Fibroblast of peridontal ligament (primary cell): ENCODE results near the gene RASAL1.

Experiments used
- DNase-seq: peaks from one replicate; pipeline ENCODE4 v3.0.0-alpha.2; 2010; ENCODE audit errors: extremely low read depth

The RASAL1 gene

GRCh38 chr12:113072136-113072535, 63.4 kb downstream of the RASAL1 start:
- DNase-seq, result no peak

DNA sequence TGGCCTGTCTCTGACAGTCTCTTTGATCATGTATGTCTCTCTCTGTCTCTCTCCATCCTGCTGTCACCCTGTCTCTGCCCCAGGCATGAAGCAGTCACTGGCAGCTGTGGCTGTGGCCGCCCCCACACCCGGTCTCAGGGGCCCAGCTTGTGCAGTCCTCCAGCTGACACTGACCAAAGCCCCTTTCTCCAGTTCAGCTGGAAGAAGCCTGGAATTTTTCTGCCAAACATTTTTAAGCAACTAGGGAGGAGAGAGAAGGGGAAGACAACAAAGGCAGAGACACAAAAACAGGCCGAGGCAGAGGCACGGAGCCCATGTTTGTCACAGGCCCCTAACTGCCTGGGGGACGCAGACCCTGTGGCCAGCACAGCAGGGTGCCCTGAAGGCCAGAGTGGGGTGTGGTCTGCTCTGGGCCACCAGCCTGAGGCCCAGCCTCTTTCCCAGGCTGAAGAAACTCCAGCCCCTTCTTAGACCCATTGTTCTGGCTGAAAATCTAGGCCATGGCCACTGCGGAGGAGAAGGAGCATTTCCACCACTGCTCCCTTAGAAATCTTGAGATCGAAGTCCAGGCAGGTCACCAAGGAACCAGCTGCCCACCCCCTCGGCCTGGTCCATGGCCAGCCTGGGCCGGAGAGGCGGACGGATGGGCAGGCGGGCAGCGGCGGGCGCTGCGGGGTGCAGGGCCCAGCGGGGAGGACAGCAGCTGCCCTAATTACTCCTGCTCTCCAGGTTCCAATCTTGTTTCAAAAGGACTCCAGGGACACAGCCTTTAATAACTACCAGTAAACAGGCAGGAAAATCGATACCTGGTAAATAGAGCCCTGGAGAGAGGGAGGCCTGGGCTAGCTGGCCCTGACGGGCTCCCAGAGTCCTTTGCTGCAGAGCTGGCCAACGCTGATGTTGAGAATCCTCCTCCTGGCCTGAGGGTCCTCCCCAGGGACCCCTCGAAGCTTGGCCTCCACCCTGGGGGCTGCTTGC, 64.1 kb downstream of the RASAL1 start:
- DNase-seq, result no peak

GRCh38 chr12:113070117-113070906, 65.2 kb downstream of the RASAL1 start:
- no peak for DNase-seq

DNA sequence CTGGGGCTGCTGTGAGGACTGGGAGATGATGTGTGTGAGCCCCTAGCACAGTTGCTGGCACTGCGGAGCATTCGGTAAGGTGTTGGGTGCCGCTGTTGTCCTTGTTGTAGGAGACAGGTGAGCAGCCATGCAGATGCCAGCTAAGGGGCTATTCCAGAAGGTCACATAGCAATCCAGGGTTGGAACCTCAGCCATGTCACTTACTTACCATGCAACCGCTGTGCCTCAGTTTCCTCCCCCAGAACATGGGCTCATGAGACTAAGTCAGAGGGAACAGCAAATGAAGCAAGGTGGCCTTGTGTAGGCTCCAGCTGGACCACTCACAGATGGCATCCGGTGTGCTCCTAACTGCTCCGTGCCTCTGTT, 65.8 kb downstream of the RASAL1 start:
- DNase-seq, result no peak

DNA sequence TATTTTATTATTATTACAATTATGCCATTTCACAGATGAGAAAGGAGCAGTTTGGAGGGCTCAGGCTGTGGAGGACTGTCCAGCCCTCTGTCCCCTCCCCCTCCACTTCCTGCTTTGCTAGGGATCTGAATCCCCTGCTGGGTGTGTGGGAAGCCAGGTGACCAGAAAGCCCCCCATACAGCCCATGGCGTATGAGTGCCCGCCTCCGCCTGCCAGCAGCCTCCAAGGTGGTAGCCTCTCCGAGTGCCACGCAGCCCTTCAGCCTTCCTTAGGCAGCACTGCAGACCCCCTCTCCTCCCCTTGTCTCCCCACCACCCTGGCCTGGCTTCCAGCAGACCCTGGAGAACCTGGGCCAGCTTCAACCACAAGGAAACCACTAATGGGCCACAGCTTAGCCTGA, 66.4 kb downstream of the RASAL1 start:
- no peak for DNase-seq

DNA sequence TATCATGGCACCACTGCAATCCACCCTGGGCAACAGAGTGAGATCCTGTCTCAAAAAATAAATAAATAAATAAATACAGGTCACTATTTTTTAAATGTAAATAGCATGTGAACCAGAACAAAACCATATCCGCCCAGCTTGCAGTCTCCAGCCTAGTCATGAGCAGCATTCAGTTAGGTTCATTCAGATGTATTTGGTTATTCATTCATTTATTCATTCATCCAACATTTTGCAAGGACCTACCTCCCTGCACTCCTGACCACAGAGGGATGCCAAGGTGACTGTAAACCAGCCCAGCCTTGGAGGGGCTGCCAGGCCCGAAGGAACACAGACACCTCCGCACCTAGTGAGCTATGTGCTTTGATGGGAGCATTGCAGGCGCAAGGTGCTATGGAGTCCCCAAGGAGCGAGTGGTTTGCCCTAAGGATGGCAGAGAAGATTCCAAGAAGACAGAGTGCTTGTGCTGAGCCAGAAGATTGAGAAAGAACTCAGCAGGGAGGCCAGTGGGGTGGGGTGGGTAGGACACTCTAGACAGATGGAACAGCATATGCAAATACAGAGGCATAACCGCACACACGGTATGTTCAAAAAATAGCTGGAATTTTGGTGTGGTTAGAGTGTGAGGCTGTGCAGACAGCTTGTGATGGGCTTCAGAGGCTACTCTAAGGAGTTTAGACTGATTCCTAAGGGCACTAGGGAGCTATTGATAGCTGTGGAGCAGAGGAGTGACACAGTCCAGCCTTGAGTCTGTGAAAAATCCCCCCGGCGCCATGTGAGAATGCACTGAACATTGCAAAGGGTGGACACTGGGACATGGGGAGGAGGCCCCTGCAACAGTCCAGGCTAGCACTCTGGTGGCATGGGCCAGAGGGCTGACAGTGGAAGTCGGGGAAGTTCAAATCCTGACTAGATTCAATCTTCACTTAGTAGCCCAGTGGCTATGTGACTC, 67.3 kb downstream of the RASAL1 start:
- no peak for DNase-seq

DNA sequence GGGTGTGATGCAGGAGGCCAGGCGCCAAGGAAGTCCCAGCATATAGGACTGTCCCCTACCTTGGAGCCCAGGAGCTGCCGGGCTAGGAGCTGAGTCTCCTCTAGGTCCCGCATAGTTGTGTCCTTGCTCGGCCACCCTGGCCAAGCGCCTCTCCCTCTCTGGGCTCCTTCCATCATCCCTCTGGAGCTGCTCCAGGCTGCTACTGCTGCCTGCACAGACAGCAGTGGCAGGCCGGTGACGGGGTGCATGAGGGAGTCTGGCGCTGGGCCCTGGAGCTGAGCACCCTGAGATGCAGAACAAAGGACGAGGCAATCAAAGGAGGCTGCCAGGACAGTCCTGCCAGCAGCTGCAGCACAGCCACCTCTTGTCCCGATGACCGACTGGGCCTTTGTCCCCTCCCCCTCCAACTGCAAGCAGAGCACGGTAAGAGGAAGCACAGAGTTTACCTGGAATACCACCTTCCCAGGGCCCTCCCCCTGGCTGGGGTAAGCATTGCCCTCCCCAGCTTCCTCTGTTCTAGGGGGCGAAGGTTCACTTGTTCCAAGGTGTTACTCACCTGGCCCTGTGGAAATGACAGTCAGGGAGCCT, 68.7 kb downstream of the RASAL1 start:
- DNase-seq, result no peak

DNA sequence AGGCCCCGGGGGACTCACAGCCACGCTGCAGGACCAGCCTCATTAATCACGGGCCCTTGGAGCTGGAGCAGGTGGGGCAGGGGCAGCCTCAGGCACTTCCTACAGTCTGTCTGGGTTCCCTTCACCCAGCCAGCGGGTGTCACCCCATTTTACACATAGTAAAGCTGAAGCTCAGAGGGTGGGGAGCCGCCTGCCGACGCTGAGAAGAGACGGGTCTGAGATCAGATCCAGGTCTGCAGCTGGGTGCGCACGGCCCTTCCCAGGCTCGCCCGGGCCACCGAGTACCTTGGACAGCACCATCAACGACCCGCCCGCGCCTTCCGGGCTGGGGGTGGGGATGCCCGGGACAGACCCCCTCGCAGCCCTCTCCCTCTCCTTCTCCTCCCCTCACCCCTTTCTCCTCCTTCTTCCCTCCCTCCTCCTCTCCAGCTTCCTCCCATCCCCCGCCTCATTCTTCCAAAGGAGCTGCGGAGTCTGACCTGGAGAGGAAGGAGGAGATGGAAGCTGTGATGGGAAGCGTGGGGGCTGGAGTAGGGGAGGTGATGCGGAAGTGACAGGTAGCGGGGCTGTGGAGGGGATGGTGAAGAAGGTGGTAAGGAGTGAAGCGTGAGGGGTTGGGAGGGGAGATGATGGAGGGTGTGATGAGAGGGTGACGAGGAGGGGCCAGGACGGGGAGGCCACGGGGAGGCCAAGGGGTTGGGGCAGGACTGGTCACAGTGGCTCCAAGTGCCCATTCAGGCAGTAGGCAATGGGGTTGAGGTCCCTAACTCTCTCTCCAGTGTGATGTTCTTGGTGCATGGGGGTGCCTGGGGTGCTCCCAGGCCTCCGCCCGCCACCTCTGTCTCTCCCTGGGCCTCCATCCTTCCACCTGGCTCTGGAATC, 70.2 kb downstream of the RASAL1 start:
- DNase-seq, result no peak

DNA sequence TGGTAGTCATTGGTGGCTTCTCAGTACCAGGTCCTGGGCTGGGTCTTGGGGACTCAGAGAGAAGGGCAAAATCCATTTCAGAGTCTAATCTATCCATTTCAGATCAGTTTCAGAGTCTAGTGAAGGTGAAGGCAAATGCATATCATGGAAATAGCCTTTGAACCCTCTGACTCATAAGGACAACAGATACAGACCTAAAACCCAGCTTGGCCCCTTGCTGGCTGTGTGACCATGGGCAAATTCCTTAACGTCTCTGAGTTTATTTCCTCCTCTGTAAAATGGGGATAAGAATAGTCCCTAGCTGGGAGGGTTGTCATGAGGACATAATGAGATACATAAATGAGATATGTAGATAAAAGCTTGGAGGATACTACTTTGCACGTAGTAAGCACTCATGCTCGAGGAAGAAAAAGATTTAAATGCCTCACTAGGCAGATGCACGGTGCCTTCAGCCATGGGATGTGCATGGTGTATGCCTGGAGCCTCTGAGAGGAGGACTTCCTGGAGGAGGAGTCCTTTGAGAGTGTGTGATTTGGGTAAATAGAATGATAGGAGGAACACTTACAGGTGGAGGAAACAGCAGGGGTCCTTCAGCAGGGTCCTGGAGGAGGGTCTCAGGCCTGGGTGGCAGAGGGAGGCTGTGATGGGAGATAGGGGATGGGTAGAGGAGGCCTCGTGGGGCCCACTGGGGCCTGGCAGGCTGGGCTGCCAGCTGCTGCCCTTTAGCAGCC, 71.0 kb downstream of the RASAL1 start:
- no peak for DNase-seq

DNA sequence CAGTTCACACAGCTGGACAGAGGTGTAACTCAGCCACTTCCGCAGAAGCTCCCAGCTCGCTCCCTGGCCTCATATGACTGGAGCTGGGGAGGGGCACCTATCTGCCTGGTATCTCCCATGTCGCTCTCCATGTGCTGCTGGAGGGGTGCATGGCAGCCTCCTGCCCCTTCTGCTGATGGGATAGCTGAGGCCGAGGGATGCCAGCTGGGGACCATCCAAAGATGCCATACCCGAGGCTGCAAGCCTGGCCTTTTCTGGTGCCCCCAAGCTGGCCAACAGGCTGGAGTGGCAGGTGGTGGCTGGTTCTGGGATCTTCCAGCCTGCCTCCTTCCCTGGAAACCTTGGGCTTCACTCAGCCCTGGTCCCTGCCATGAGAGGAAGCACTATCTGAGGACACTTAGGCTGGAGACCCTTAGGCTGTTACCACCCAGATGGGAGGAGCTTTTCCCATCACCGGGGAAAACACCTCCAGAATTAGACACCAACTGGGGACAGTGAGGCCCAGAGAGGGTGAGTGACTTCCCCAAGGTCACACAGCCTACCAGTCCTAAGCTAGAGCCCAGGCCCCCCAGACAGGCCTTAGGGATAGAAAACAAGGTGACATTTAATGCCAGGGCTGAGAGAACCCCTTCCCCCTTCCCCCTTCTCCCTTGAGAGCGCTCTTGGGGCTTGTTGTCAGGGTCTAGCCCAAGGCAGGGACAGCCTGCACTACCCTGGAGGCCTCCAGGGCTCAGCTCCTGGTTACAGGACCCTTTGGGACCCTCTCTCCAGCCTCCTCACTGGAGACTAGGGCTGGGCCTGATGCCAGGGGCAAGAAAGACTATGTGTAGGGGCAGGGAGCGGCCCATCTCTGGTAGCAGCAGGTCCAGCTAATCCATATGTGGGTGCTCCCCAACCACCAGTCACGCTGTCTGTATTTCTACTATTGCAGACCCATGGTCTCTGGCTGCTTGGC, 71.9 kb downstream of the RASAL1 start:
- DNase-seq, result no peak

DNA sequence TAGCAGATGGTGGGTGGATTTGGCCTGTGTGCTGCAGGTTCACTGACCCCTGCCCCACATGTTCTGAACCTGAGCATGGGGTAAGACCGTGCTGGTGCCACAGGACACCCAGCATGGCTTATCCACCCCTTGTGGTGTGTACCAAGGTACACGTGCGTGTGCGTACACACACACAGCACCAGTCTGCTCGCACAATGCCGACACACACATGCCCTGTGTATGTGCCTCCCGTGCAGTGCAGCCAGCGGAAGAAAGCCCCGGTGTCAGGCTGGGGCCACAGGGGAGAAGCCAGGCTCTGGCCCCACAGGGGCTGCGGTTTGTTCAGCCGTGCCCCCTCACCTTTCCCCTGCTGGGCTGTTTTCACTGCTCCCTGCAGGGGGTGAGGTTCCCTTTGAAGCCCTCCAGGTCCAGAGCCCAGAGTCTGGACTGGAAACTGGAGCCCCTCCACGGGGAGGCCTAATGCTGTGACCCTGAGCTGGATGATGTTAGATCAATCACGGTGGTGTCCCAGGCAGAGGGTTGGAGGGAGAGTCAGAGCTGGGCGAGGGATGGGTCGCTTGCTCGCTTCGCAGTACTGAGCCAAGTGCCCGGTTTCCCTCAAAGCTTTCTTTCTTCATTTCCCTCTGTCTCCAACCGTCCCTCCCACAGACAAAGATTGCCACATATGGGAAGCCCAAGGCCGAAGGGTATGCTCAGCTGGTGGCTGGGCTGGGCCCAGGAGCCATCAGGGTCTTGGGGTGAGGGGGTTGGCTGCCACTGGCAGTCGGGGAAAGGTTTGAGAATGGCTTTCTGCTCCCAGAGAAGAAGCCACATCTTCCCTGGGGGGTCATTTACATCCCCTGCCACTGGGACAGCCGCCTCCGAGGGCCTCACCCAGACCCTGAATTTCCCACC, 72.8 kb downstream of the RASAL1 start:
- no peak for DNase-seq

DNA sequence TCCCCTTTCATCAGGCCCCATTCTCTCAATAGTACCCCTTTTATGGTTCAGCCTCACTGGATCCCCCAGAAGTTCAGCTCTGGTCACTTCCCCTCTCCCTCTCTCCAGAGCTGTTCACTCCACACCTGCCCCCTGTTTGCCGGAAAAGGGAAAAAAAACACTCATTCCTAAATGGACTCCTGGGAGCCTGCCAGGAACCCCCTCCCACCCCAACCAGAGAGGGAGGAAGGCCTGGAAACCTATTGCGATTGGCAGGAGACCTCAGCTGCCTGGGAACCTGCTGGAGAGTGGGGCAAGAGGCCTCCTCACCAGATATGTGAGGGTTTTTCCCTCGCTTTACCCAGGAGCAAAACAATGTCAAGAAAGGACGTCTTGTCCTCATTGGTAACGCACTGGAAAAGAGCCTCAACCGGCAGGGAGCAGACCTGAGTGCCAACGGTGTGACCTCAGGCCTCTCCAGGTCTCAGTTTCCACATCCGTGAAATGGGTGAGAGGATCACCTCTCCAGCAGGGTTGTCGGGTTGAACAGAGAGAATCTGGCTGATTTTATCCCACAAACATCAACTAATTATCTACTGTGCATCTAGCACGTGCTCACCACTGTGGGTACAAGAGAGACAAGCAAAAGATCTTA, 74.4 kb downstream of the RASAL1 start:
- DNase-seq, result no peak

GRCh38 chr12:113060336-113060960, 75.1 kb downstream of the RASAL1 start:
- no peak for DNase-seq

DNA sequence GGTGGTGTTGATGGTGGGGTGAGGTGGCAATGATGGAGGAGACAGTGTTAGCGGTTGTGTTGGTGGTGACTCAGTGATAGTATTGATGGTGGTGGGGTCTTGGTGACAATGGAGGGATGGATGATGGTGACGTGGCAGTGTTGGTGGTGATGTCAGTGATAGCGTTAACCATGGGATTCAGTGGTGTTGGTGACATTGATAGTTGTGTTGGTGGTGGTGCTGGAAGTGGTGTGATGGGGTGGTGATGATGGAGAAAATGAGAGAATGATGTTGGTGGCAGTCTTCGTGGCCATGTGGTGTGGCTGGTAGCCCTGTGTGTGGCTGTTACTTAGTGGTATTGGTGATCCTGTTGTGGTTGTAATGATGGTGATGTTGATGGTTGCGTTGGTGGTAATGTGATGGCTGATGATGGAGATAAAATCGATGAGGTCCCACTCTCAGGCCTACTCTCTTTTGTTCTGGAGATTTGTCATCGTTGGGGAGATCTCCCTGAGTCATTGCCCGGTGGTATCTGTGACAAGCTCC, 76.4 kb downstream of the RASAL1 start:
- no peak for DNase-seq

DNA sequence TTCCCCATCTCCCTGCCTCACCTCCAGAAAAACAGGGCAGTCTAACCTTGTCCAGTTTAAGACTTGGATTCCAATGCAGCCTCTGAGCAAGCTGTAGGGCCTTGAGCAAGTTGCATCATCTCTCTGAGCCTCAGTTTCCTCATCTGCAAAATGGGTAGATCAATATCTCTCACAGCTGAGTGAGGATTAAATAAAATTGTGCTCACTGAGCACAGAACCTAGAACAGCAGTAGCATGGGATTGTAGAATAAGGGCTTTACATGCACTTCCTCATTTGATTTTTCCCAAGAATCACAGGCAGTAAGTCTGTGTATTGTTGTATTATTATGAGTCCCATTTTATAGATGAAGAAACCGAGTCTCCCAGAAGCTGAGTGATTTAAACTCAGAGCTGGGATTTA, 77.0 kb downstream of the RASAL1 start:
- DNase-seq, result no peak
